Measurements from ENCODE around the gene ANKHD1. TPM values are rescaled to one million over a fixed set of nuclear protein-coding genes. Genes with fewer than 3 reads are reported as not detected.
"Not testable (repeated sequence)": the region's sequence is repeated elsewhere in the genome, so short reads cannot be mapped to it uniquely, and the experiment has no call there.

The ANKHD1 gene
- total and polyA plus RNA-seq, 4 donors: 33.2 to 116 (median 60.1) TPM

DNA sequence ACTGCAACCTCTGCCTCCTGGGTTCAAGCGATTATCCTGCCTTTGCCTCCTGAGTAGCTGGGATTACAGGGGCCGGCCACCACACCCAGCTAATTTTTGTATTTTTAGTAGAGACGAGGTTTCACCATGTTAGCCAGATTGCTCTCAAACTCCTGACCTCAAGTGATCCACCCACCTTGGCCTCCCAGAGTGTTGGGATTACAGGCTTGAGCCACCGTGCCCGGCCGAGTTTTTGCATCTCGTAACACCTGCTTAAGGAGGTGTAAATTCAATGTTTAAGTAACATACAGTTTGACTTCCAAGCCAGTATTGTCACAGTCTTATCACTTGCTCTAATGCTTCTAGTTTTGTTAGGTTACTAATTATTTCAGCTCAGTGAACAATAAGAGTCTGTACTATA, 19.7 kb downstream of the ANKHD1 start:
- not testable (repeated sequence) for H3K4me3 ChIP-seq (ENCODE audit: low read depth in 1 of 3, low read length in 3 of 3); H3K9ac ChIP-seq (ENCODE audit: low read depth in 1 of 2, low read length in 2 of 2); H3K36me3 ChIP-seq (ENCODE audit: control insufficient read depth in 4 of 4, insufficient read depth in 3 of 4, low read depth in 1 of 4, low read length in 3 of 4); DNase-seq (ENCODE audit: low spot score); H3K9me3 ChIP-seq (ENCODE audit: control insufficient read depth in 4 of 4, low read length in 3 of 4); H3K27me3 ChIP-seq (ENCODE audit: control insufficient read depth in 4 of 4, insufficient read depth in 4 of 4, low read length in 3 of 4); H3K27ac ChIP-seq (ENCODE audit: low read depth in 1 of 2, low read length in 2 of 2)
- peaks cover 3 to 22% (median 14%) of the 10 kb centered on the region in 4 donors for H3K4me1 ChIP-seq (ENCODE audit: control insufficient read depth in 4 of 4, insufficient read depth in 4 of 4, low read length in 3 of 4)
- 89% methylated on average over 7 of the region's 7 CpGs for WGBS

DNA sequence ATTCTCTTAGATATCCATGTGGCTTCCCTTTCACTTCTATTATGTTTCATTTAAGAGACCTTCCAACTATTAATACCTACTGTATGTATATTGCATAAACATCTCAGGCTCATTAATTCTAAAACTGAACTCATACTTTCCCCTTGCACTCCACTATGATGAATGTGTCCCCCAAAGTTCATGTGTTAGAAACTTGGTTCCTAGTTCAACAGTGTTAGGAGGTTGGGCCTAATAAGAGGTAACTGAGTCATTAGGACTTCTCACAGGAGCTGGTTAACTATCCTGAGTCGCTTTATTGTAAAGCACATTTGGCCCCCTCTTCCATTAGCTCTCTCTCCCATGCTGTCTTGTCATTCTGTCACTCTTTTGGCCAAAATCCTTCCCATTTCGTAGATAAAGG, 22.0 kb downstream of the ANKHD1 start:
- H3K27ac ChIP-seq (ENCODE audit: low read depth in 1 of 2, low read length in 2 of 2): no peak overlapping the region
- DNase-seq (ENCODE audit: low spot score): no peak
- H3K9me3 ChIP-seq (ENCODE audit: control insufficient read depth in 4 of 4, low read length in 3 of 4): no peaks in the 10 kb centered on the region
- H3K4me1 ChIP-seq (ENCODE audit: control insufficient read depth in 4 of 4, insufficient read depth in 4 of 4, low read length in 3 of 4): peaks cover 3 to 22% (median 14%) of the 10 kb centered on the region in 4 donors
- WGBS: 95% methylated on average over 2 of the region's 2 CpGs
- TF ChIP-seq, protein P1, sequence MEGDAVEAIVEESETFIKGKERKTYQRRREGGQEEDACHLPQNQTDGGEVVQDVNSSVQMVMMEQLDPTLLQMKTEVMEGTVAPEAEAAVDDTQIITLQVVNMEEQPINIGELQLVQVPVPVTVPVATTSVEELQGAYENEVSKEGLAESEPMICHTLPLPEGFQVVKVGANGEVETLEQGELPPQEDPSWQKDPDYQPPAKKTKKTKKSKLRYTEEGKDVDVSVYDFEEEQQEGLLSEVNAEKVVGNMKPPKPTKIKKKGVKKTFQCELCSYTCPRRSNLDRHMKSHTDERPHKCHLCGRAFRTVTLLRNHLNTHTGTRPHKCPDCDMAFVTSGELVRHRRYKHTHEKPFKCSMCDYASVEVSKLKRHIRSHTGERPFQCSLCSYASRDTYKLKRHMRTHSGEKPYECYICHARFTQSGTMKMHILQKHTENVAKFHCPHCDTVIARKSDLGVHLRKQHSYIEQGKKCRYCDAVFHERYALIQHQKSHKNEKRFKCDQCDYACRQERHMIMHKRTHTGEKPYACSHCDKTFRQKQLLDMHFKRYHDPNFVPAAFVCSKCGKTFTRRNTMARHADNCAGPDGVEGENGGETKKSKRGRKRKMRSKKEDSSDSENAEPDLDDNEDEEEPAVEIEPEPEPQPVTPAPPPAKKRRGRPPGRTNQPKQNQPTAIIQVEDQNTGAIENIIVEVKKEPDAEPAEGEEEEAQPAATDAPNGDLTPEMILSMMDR (IDR thresholded peaks at IDR 0.05; ENCODE audit: low read depth, low read length, missing input control): no peak
- TF ChIP-seq, protein P2, sequence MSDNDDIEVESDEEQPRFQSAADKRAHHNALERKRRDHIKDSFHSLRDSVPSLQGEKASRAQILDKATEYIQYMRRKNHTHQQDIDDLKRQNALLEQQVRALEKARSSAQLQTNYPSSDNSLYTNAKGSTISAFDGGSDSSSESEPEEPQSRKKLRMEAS (IDR thresholded peaks at IDR 0.05): no peak
- TF ChIP-seq FOXA2 (IDR thresholded peaks at IDR 0.05): no peak
- TF ChIP-seq SP1 (IDR thresholded peaks at IDR 0.05): no peak
- TF ChIP-seq YY1 (IDR thresholded peaks at IDR 0.05): no peak
- TF ChIP-seq RAD21 (IDR thresholded peaks at IDR 0.05): no peak
- TF ChIP-seq JUND (IDR thresholded peaks at IDR 0.05): no peak
- no peak for TF ChIP-seq GABPA (IDR thresholded peaks at IDR 0.05 in 1 of 2, conservative IDR thresholded peaks at IDR 0.05 in 1 of 2)
- no peak for TF ChIP-seq ZBTB33 (IDR thresholded peaks at IDR 0.05)
- TF ChIP-seq TAF1 (conservative IDR thresholded peaks at IDR 0.05): no peak
- no peak for TF ChIP-seq NR2F2 (IDR thresholded peaks at IDR 0.05)
- no peak for TF ChIP-seq HNF4G (IDR thresholded peaks at IDR 0.05)
- TF ChIP-seq FOXA1 (IDR thresholded peaks at IDR 0.05): no peak
- no peak for TF ChIP-seq EGR1 (IDR thresholded peaks at IDR 0.05; ENCODE audit: low read depth in 2 of 2)
- no peak for TF ChIP-seq ATF3 (IDR thresholded peaks at IDR 0.05)
- TF ChIP-seq RXRA (IDR thresholded peaks at IDR 0.05): no peak
- TF ChIP-seq HNF4A (conservative IDR thresholded peaks at IDR 0.05): no peak
- TF ChIP-seq, protein P3, sequence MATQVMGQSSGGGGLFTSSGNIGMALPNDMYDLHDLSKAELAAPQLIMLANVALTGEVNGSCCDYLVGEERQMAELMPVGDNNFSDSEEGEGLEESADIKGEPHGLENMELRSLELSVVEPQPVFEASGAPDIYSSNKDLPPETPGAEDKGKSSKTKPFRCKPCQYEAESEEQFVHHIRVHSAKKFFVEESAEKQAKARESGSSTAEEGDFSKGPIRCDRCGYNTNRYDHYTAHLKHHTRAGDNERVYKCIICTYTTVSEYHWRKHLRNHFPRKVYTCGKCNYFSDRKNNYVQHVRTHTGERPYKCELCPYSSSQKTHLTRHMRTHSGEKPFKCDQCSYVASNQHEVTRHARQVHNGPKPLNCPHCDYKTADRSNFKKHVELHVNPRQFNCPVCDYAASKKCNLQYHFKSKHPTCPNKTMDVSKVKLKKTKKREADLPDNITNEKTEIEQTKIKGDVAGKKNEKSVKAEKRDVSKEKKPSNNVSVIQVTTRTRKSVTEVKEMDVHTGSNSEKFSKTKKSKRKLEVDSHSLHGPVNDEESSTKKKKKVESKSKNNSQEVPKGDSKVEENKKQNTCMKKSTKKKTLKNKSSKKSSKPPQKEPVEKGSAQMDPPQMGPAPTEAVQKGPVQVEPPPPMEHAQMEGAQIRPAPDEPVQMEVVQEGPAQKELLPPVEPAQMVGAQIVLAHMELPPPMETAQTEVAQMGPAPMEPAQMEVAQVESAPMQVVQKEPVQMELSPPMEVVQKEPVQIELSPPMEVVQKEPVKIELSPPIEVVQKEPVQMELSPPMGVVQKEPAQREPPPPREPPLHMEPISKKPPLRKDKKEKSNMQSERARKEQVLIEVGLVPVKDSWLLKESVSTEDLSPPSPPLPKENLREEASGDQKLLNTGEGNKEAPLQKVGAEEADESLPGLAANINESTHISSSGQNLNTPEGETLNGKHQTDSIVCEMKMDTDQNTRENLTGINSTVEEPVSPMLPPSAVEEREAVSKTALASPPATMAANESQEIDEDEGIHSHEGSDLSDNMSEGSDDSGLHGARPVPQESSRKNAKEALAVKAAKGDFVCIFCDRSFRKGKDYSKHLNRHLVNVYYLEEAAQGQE (IDR thresholded peaks at IDR 0.05): no peak
- H3K36me3 ChIP-seq (ENCODE audit: control insufficient read depth in 4 of 4, insufficient read depth in 3 of 4, low read depth in 1 of 4, low read length in 3 of 4): no peaks in the 10 kb centered on the region
- H3K9ac ChIP-seq (ENCODE audit: low read depth in 1 of 2, low read length in 2 of 2): no peak overlapping the region
- no peaks in the 10 kb centered on the region for H3K27me3 ChIP-seq (ENCODE audit: control insufficient read depth in 4 of 4, insufficient read depth in 4 of 4, low read length in 3 of 4)
- no peak overlapping the region for H3K4me3 ChIP-seq (ENCODE audit: low read depth in 1 of 3, low read length in 3 of 3)
